B cell (primary cell): ENCODE measurements around the gene SLC10A6.

Experiments
- CTCF ChIP-seq: fragments of 200-600 bp; IDR thresholded peaks from one replicate; pipeline ENCODE4 v1.8.0; 2022; ENCODE audit warnings: antibody characterized with exemption, mild to moderate bottlenecking
- EZH2 ChIP-seq: IDR thresholded peaks from 2 replicates; pipeline ENCODE4 v1.6.1; 2012; ENCODE audit warnings: borderline replicate concordance, low read depth, mild to moderate bottlenecking, moderate library complexity, low read length; ENCODE audit not compliant: insufficient read depth, poor library complexity, severe bottlenecking

GRCh38 chr4:86822136-86822535, 27.0 kb downstream of the SLC10A6 start:
- TF ChIP-seq CTCF = no peak
- no peak for TF ChIP-seq EZH2
